Kidney epithelial cell (primary cell): ENCODE measurements around the gene ARAP1. TPM values are rescaled to one million over a fixed set of nuclear protein-coding genes. Genes with fewer than 3 reads are reported as not detected.

Experiments used
- DNase-seq: peaks from one replicate; pipeline ENCODE4 v3.0.0-alpha.2; 2010; ENCODE audit warnings: low read depth
- H3K27me3 ChIP-seq: 2 replicates; pipeline ENCODE4 v1.6.0; 2011; ENCODE audit warnings: low read length; ENCODE audit not compliant: control insufficient read depth, insufficient read depth
- H3K36me3 ChIP-seq: 2 replicates; pipeline ENCODE4 v1.5.1; 2011; ENCODE audit warnings: low read length; ENCODE audit not compliant: control insufficient read depth, insufficient read depth
- H3K4me3 ChIP-seq: 2 replicates; pipeline ENCODE4 v1.5.1; 2011; ENCODE audit warnings: low read depth, mild to moderate bottlenecking, control low read depth, low read length
- CTCF ChIP-seq: IDR thresholded peaks from 2 replicates; pipeline ENCODE4 v1.5.1; 2011; ENCODE audit warnings: mild to moderate bottlenecking, moderate library complexity, low read length, control low read depth, inconsistent platforms; ENCODE audit not compliant: insufficient read depth, poor library complexity, severe bottlenecking
- total RNA-seq: library from RNA; depleted of rRNA; stranded (reverse); fragments of >200 nt; gene quantifications from 2 replicates; pipeline ENCODE4 v1.2.3, GENCODE V29; 2015

The ARAP1 gene
- total RNA-seq, 1 donor from 2014 or later: 97.1 TPM

DNA sequence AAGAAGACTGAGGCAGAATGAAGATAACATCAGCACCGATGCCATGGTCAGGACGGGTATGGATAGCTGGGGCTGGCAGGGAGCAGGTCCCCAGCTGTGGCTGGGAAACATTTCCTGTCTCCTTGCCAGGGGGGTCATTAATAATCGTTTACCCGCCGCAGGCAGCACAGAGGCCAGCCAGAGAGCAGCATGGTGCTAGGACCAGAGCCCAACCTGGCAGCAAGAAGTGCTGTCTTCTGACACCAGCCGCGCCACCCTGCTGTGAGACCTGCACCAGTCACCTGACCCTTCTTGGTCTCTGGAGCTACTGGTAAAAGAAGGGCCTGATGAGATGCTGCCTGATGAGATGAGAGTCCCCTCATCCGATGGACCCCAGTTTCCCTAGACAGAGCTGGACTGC lies 114.3 kb downstream of the ARAP1 start:
- H3K27me3 ChIP-seq: peaks cover 40% of the 10 kb centered on the region

DNA sequence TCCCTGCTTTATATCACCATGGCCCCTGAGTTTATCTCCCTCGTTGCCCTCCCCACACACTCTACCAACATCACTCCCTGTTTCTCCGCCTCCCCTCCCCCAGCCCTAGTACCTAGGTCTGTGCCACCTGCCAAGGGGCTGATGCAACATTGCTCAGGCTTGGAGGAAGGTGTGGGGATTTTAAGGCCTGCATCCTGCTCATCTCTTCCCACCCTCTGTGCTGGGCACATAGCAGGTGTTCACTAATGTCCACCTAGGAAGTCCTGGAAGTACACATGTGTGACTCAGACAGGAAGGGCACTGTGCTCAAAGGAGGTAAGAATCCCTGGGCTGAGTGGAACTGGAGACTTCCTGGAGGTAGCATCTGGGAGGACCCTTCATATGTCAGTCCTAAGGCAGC lies 115.0 kb downstream of the ARAP1 start:
- peaks cover 40% of the 10 kb centered on the region for H3K27me3 ChIP-seq
- no peak for DNase-seq
- H3K4me3 ChIP-seq: no peak overlapping the region
- H3K36me3 ChIP-seq: no peaks in the 10 kb centered on the region
- TF ChIP-seq CTCF: no peak

More for the DNA sequence above, 114.3 kb downstream of the ARAP1 start:
- DNase-seq: no peak
- Histone ChIP-seq H3K4me3 (no peak overlapping the region), H3K36me3 (no peaks in the 10 kb centered on the region)
- no peak for TF ChIP-seq CTCF

- Histone ChIP-seq H3K4me3 (no peak overlapping the region), H3K36me3 (no peaks in the 10 kb centered on the region), H3K27me3 (peaks cover 32% of the 10 kb centered on the region)
- DNase-seq: no peak
- TF ChIP-seq CTCF: no peak
Observed at GRCh38 chr11:72636376-72636775, 115.8 kb downstream of the ARAP1 start.

GRCh38 chr11:72635933-72636332 lies 116.3 kb downstream of the ARAP1 start:
- Histone ChIP-seq H3K36me3 (no peaks in the 10 kb centered on the region), H3K4me3 (no peak overlapping the region), H3K27me3 (peaks cover 28% of the 10 kb centered on the region)
- no peak for TF ChIP-seq CTCF
- DNase-seq: no peak

DNA sequence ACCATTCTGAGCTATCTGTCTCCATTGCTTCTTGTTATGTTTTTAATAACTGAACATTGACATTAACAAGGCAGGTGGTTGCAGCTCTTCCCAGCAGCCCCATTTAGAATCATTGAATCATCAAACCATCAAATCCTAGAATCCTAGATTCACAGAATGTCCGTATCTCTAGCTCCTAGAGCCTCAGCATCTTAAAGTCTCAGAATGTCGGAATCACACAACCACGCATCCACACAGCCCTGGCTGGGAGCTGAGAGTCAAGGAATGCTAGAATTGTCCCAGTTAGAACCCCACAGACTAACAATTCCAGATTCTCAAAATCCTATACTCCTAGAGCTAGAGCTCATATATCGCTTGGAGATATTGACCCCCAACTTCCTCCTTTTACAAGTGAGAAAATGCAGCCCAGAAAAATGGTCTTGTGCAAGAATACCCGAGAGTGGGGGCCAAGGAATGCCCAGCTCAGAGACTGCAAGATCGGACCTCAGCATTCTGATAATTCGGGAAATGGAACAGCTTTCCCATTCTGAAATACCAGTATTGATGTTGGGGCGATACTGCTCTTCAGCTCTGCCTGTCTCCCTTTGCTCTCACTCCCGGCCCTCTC lies 116.8 kb downstream of the ARAP1 start:
- no peak overlapping the region for H3K4me3 ChIP-seq
- TF ChIP-seq CTCF: no peak
- H3K27me3 ChIP-seq: peaks cover 23% of the 10 kb centered on the region
- DNase-seq: no peak
- H3K36me3 ChIP-seq: no peaks in the 10 kb centered on the region

Other genes with a start within 250 kb of the ARAP1 start
- gene PDE2A, start 78.0 kb downstream of the ARAP1 start, total RNA-seq: 4.3 and 6.0 TPM in 2 replicates
- gene STARD10, start 41.6 kb upstream of the ARAP1 start, total RNA-seq: 94.8 and 128 TPM in 2 replicates
- gene ATG16L2, start 62.0 kb upstream of the ARAP1 start, total RNA-seq: 12.8 and 24.3 TPM in 2 replicates